ENCODE results near the gene TSC22D2. TPM values are rescaled to one million over a fixed set of nuclear protein-coding genes. Genes with fewer than 3 reads are reported as not detected.

TSC22D2 gene
- total RNA-seq: 10 to 100 TPM; 10.3 to 30.4 (median 13.2) TPM
- long read RNA-seq, partial matches to known transcripts: 0 of 2 reads
- long read RNA-seq, other reads (novel, unspliced or antisense): 1 of 2 reads

GRCh38 chr3:150408221-150409124, at the start of gene TSC22D2:
TSC22D2 (plus strand) TSS chr3:150408298; CDS start chr3:150409351, 1,053 bp downstream.
- Histone ChIP-seq H3K27ac (peak within 1 kb of the TSS; percentile 99 to 100 (median 99)), H3K36me3 (no peaks in the 10 kb centered on the region), H3K9me3 (no peaks in the 10 kb centered on the region), H3K4me1 (peaks cover 0 to 12% (median 3%) of the 10 kb centered on the region in 4 donors), H3K27me3 (no peaks in the 10 kb centered on the region), H3K4me3 (peak within 1 kb of the TSS; percentile 79 to 86 (median 83))
- ATAC-seq (peak; percentile 73 to 89 (median 79)), DNase-seq (peak; percentile 97)
- TF ChIP-seq POLR2A (IDR thresholded peaks at IDR 0.05) (peak; percentile 99), CTCF (IDR thresholded peaks at IDR 0.05) (peak in 1 of 4 donors; percentile 6)
- intact Hi-C loops (cut with DNase I): no loop called here
- WGBS (ENCODE audit: insufficient coverage, low coverage, low lambda C conversion rate, missing lambda C conversion rate): 0% methylated on average over 14 of the region's 102 CpGs

GRCh38 chr3:150359381-150359780, 48.7 kb upstream of the TSC22D2 start:
- Histone ChIP-seq H3K9me3 (no peaks in the 10 kb centered on the region), H3K4me3 (no peak overlapping the region), H3K4me1 (peaks cover 0 to 13% (median 5%) of the 10 kb centered on the region in 4 donors), H3K27me3 (no peaks in the 10 kb centered on the region), H3K27ac (no peak overlapping the region), H3K36me3 (no peaks in the 10 kb centered on the region)
- DNase-seq: no peak
- 91% methylated on average over 2 of the region's 2 CpGs for WGBS (ENCODE audit: insufficient coverage, low coverage, low lambda C conversion rate, missing lambda C conversion rate)
- TF ChIP-seq CTCF (IDR thresholded peaks at IDR 0.05): no peak
- TF ChIP-seq POLR2A (IDR thresholded peaks at IDR 0.05): no peak
- no peak for ATAC-seq
- intact Hi-C loops (cut with DNase I): no loop called here

- no peak for DNase-seq
- TF ChIP-seq POLR2A (IDR thresholded peaks at IDR 0.05) (no peak), CTCF (IDR thresholded peaks at IDR 0.05) (no peak)
- Histone ChIP-seq H3K27me3 (no peaks in the 10 kb centered on the region), H3K4me3 (no peak overlapping the region), H3K9me3 (no peaks in the 10 kb centered on the region), H3K4me1 (peaks cover 0 to 13% (median 5%) of the 10 kb centered on the region in 4 donors), H3K36me3 (no peaks in the 10 kb centered on the region), H3K27ac (no peak overlapping the region)
- ATAC-seq: no peak
- WGBS (ENCODE audit: insufficient coverage, low coverage, low lambda C conversion rate, missing lambda C conversion rate): 92% methylated on average over 3 of the region's 3 CpGs
- intact Hi-C loops (cut with DNase I): no loop called here
These were observed 47.1 kb upstream of the TSC22D2 start for GRCh38 chr3:150360966-150361365.

- Histone ChIP-seq H3K4me3 (no peak overlapping the region), H3K4me1 (peaks cover 0 to 13% (median 5%) of the 10 kb centered on the region in 4 donors), H3K36me3 (no peaks in the 10 kb centered on the region), H3K27me3 (no peaks in the 10 kb centered on the region), H3K9me3 (no peaks in the 10 kb centered on the region), H3K27ac (peak overlapping the region; percentile 20 to 60 (median 53))
- DNase-seq (no peak), ATAC-seq (peak; percentile 92 to 97 (median 94))
- no peak for TF ChIP-seq POLR2A (IDR thresholded peaks at IDR 0.05)
- TF ChIP-seq CTCF (IDR thresholded peaks at IDR 0.05): no peak
- 88% methylated on average over 2 of the region's 2 CpGs for WGBS (ENCODE audit: insufficient coverage, low coverage, low lambda C conversion rate, missing lambda C conversion rate)
- intact Hi-C loops (cut with DNase I): no loop called here
These were observed 45.4 kb upstream of the TSC22D2 start for GRCh38 chr3:150362515-150363302.

All from right lobe of liver (tissue), 6 donors.